ENCODE results near the gene BANP. TPM values are rescaled to one million over a fixed set of nuclear protein-coding genes. Genes with fewer than 3 reads are reported as not detected.
"Not testable (repeated sequence)": the region's sequence is repeated elsewhere in the genome, so short reads cannot be mapped to it uniquely, and the experiment has no call there.

Gene BANP
- total RNA-seq: 28.2 TPM

GRCh38 chr16:87950765-87951551 lies at the start of gene BANP:
Gene BANP (plus strand): TSS chr16:87951434. CDS start chr16:87975116, 23,682 bp downstream.
- peaks cover 0 to 4% (median 0%) of the 10 kb centered on the region in 3 donors for H3K27me3 ChIP-seq (ENCODE audit: control insufficient read depth in 3 of 3, insufficient read depth in 3 of 3, low read length in 3 of 3)
- no peaks in the 10 kb centered on the region for H3K9me3 ChIP-seq (ENCODE audit: control insufficient read depth in 3 of 3, low read length in 3 of 3)
- peaks cover 0 to 6% (median 2%) of the 10 kb centered on the region in 3 donors for H3K36me3 ChIP-seq (ENCODE audit: control insufficient read depth in 3 of 3, insufficient read depth in 3 of 3, low read length in 3 of 3)
- peak within 1 kb of the TSS; percentile 95 to 98 (median 95) for H3K9ac ChIP-seq (ENCODE audit: low read depth in 1 of 3, low read length in 3 of 3)
- H3K4me3 ChIP-seq (ENCODE audit: low read length in 3 of 3): peak within 1 kb of the TSS; percentile 90 to 97 (median 96)
- peak within 1 kb of the TSS; percentile 92 for H3K27ac ChIP-seq (ENCODE audit: low read depth, low read length)
- H3K4me1 ChIP-seq (ENCODE audit: control insufficient read depth in 3 of 3, insufficient read depth in 3 of 3, low read length in 3 of 3): peaks cover 29 to 37% (median 32%) of the 10 kb centered on the region in 3 donors

- not testable (repeated sequence) for H3K27ac ChIP-seq (ENCODE audit: low read depth, low read length); H3K9ac ChIP-seq (ENCODE audit: low read depth in 1 of 3, low read length in 3 of 3); H3K27me3 ChIP-seq (ENCODE audit: control insufficient read depth in 3 of 3, insufficient read depth in 3 of 3, low read length in 3 of 3); H3K4me1 ChIP-seq (ENCODE audit: control insufficient read depth in 3 of 3, insufficient read depth in 3 of 3, low read length in 3 of 3); H3K4me3 ChIP-seq (ENCODE audit: low read length in 3 of 3); H3K9me3 ChIP-seq (ENCODE audit: control insufficient read depth in 3 of 3, low read length in 3 of 3); H3K36me3 ChIP-seq (ENCODE audit: control insufficient read depth in 3 of 3, insufficient read depth in 3 of 3, low read length in 3 of 3)
Measured at GRCh38 chr16:87904963-87905362, 46.3 kb upstream of the BANP start.

GRCh38 chr16:87905521-87905920 lies 45.7 kb upstream of the BANP start:
- not testable (repeated sequence) for H3K9me3 ChIP-seq (ENCODE audit: control insufficient read depth in 3 of 3, low read length in 3 of 3); H3K4me3 ChIP-seq (ENCODE audit: low read length in 3 of 3); H3K9ac ChIP-seq (ENCODE audit: low read depth in 1 of 3, low read length in 3 of 3); H3K27ac ChIP-seq (ENCODE audit: low read depth, low read length); H3K36me3 ChIP-seq (ENCODE audit: control insufficient read depth in 3 of 3, insufficient read depth in 3 of 3, low read length in 3 of 3); H3K27me3 ChIP-seq (ENCODE audit: control insufficient read depth in 3 of 3, insufficient read depth in 3 of 3, low read length in 3 of 3)
- H3K4me1 ChIP-seq (ENCODE audit: control insufficient read depth in 3 of 3, insufficient read depth in 3 of 3, low read length in 3 of 3): peaks cover 0 to 11% (median under 1%) of the 10 kb centered on the region in 3 donors

- H3K9ac ChIP-seq (ENCODE audit: low read depth in 1 of 3, low read length in 3 of 3); H3K36me3 ChIP-seq (ENCODE audit: control insufficient read depth in 3 of 3, insufficient read depth in 3 of 3, low read length in 3 of 3); H3K27ac ChIP-seq (ENCODE audit: low read depth, low read length); H3K9me3 ChIP-seq (ENCODE audit: control insufficient read depth in 3 of 3, low read length in 3 of 3); H3K4me3 ChIP-seq (ENCODE audit: low read length in 3 of 3); H3K27me3 ChIP-seq (ENCODE audit: control insufficient read depth in 3 of 3, insufficient read depth in 3 of 3, low read length in 3 of 3): not testable (repeated sequence)
- peaks cover 6 to 22% (median 16%) of the 10 kb centered on the region in 3 donors for H3K4me1 ChIP-seq (ENCODE audit: control insufficient read depth in 3 of 3, insufficient read depth in 3 of 3, low read length in 3 of 3)
Measured at GRCh38 chr16:87908101-87908500, 43.1 kb upstream of the BANP start.

GRCh38 chr16:87909203-87909935 lies 41.9 kb upstream of the BANP start:
- Histone ChIP-seq H3K9ac (ENCODE audit: low read depth in 1 of 3, low read length in 3 of 3) (peak overlapping the region in 1 of 3 donors; percentile 2), H3K4me1 (ENCODE audit: control insufficient read depth in 3 of 3, insufficient read depth in 3 of 3, low read length in 3 of 3) (peaks cover 6 to 22% (median 16%) of the 10 kb centered on the region in 3 donors)
- H3K9me3 ChIP-seq (ENCODE audit: control insufficient read depth in 3 of 3, low read length in 3 of 3); H3K4me3 ChIP-seq (ENCODE audit: low read length in 3 of 3); H3K27ac ChIP-seq (ENCODE audit: low read depth, low read length); H3K27me3 ChIP-seq (ENCODE audit: control insufficient read depth in 3 of 3, insufficient read depth in 3 of 3, low read length in 3 of 3); H3K36me3 ChIP-seq (ENCODE audit: control insufficient read depth in 3 of 3, insufficient read depth in 3 of 3, low read length in 3 of 3): not testable (repeated sequence)

- H3K9ac ChIP-seq (ENCODE audit: low read depth in 1 of 3, low read length in 3 of 3): peak overlapping the region in 2 of 3 donors; percentile 50 to 69
- peak overlapping the region; percentile 88 for H3K27ac ChIP-seq (ENCODE audit: low read depth, low read length)
- H3K9me3 ChIP-seq (ENCODE audit: control insufficient read depth in 3 of 3, low read length in 3 of 3); H3K4me3 ChIP-seq (ENCODE audit: low read length in 3 of 3); H3K27me3 ChIP-seq (ENCODE audit: control insufficient read depth in 3 of 3, insufficient read depth in 3 of 3, low read length in 3 of 3); H3K36me3 ChIP-seq (ENCODE audit: control insufficient read depth in 3 of 3, insufficient read depth in 3 of 3, low read length in 3 of 3): not testable (repeated sequence)
- peaks cover 6 to 22% (median 16%) of the 10 kb centered on the region in 3 donors for H3K4me1 ChIP-seq (ENCODE audit: control insufficient read depth in 3 of 3, insufficient read depth in 3 of 3, low read length in 3 of 3)
Measured at GRCh38 chr16:87911106-87911763, 40.0 kb upstream of the BANP start.

- not testable (repeated sequence) for H3K27ac ChIP-seq (ENCODE audit: low read depth, low read length); H3K27me3 ChIP-seq (ENCODE audit: control insufficient read depth in 3 of 3, insufficient read depth in 3 of 3, low read length in 3 of 3); H3K9ac ChIP-seq (ENCODE audit: low read depth in 1 of 3, low read length in 3 of 3); H3K4me3 ChIP-seq (ENCODE audit: low read length in 3 of 3); H3K9me3 ChIP-seq (ENCODE audit: control insufficient read depth in 3 of 3, low read length in 3 of 3); H3K36me3 ChIP-seq (ENCODE audit: control insufficient read depth in 3 of 3, insufficient read depth in 3 of 3, low read length in 3 of 3)
- peaks cover 6 to 24% (median 17%) of the 10 kb centered on the region in 3 donors for H3K4me1 ChIP-seq (ENCODE audit: control insufficient read depth in 3 of 3, insufficient read depth in 3 of 3, low read length in 3 of 3)
Measured at GRCh38 chr16:87912691-87913090, 38.5 kb upstream of the BANP start.

GRCh38 chr16:87914021-87914725 lies 37.1 kb upstream of the BANP start:
- H3K4me1 ChIP-seq (ENCODE audit: control insufficient read depth in 3 of 3, insufficient read depth in 3 of 3, low read length in 3 of 3): peaks cover 10 to 39% (median 31%) of the 10 kb centered on the region in 3 donors
- H3K36me3 ChIP-seq (ENCODE audit: control insufficient read depth in 3 of 3, insufficient read depth in 3 of 3, low read length in 3 of 3): not testable (repeated sequence)

GRCh38 chr16:87914812-87915211 lies 36.4 kb upstream of the BANP start:
- no peaks in the 10 kb centered on the region for H3K9me3 ChIP-seq (ENCODE audit: control insufficient read depth in 3 of 3, low read length in 3 of 3)

More at GRCh38 chr16:87914021-87914725, 37.1 kb upstream of the BANP start:
- H3K27me3 ChIP-seq (ENCODE audit: control insufficient read depth in 3 of 3, insufficient read depth in 3 of 3, low read length in 3 of 3); H3K27ac ChIP-seq (ENCODE audit: low read depth, low read length); H3K9ac ChIP-seq (ENCODE audit: low read depth in 1 of 3, low read length in 3 of 3); H3K4me3 ChIP-seq (ENCODE audit: low read length in 3 of 3); H3K9me3 ChIP-seq (ENCODE audit: control insufficient read depth in 3 of 3, low read length in 3 of 3): not testable (repeated sequence)

More at GRCh38 chr16:87914812-87915211, 36.4 kb upstream of the BANP start:
- H3K36me3 ChIP-seq (ENCODE audit: control insufficient read depth in 3 of 3, insufficient read depth in 3 of 3, low read length in 3 of 3): no peaks in the 10 kb centered on the region
- no peak overlapping the region for H3K9ac ChIP-seq (ENCODE audit: low read depth in 1 of 3, low read length in 3 of 3)
- peaks cover 0 to 3% (median 0%) of the 10 kb centered on the region in 3 donors for H3K27me3 ChIP-seq (ENCODE audit: control insufficient read depth in 3 of 3, insufficient read depth in 3 of 3, low read length in 3 of 3)
- H3K4me3 ChIP-seq (ENCODE audit: low read length in 3 of 3): no peak overlapping the region
- H3K27ac ChIP-seq (ENCODE audit: low read depth, low read length): no peak overlapping the region
- H3K4me1 ChIP-seq (ENCODE audit: control insufficient read depth in 3 of 3, insufficient read depth in 3 of 3, low read length in 3 of 3): peaks cover 10 to 33% (median 33%) of the 10 kb centered on the region in 3 donors
